Stimulated activated CD4-positive, alpha-beta T cell treated with anti-CD3 and anti-CD28 coated beads, TNF-alpha, amount 100 ng/mL, for 1 hour (primary cell): ENCODE data around the gene OR10A5.
"Not testable (repeated sequence)": the region's sequence is repeated elsewhere in the genome, so short reads cannot be mapped to it uniquely, and the experiment has no call there.

ENCODE experiments used
- DNase-seq, 3 donors: peaks; one replicate each; pipeline ENCODE4 v3.0.0-alpha.2; 2020; ENCODE audit warnings: low read depth in 3 of 3, low spot score in 1 of 3

OR10A5 gene

DNA sequence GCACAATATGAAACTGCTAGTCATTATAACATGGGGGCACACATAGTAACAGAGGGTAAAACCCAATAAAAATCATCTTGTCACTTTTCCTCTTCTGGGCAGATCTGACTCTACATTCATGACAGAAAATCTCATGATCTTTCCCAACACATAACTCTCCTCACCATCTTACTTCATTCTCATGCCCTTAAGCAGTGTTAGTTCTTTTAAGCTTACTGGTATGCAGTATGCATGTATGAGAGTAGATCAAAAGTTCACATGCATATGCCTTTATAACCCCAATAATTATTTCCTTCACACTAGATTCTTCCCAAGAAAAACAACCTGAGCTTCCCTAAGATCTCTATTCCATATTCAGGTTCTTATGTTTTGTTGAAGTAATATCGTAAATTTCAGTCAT is 25.8 kb downstream of the OR10A5 start:
- DNase-seq, result no peak

GRCh38 chr11:6875761-6876160 is 30.3 kb downstream of the OR10A5 start:
- no peak for DNase-seq

- no peak for DNase-seq
Measured at GRCh38 chr11:6876325-6876724, 30.8 kb downstream of the OR10A5 start, which contains the start of gene OR10A4. OR10A4 (plus strand) TSS chr11:6876625; CDS start chr11:6876648, 23 bp downstream.

- no peak for DNase-seq
Measured at GRCh38 chr11:6876914-6877313, 31.4 kb downstream of the OR10A5 start.

- no peak for DNase-seq
Measured at GRCh38 chr11:6882751-6883150, 37.3 kb downstream of the OR10A5 start.

DNA sequence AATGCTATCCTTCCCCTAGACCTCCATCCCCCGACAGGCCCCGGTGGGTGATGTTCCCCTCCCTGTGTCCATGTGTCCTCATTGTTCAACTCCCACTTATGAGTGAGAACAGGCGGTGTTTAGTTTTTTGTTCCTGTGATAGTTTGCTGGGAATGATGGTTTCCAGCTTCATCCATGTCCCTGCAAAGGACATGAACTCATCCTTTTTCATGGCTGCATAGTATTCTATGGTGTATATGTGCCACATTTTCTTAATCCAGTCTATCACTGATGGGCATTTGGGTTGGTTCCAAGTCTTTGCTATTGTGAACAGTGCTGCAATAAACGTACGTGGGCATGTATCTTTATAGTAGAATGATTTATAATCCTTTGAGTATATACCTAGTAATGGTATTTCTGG is 42.2 kb downstream of the OR10A5 start:
- DNase-seq, result not testable (repeated sequence)

DNA sequence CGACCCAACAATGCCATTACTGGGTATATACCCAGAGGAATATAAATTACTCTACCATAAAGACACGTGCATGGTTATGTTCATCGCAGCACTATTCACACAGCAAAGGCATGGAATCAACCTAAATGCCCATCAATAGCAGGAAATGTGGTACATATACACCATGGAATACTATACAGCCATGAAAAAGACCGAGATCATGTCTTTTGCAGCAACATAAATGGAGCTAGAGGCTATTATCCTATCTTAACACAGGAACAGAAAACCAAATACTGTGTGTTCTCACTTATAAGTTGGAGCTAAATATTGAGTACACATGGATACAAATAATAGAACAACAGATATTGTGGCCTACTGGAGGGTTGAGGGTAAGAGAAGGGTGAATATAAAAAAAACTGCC is 43.3 kb downstream of the OR10A5 start:
- DNase-seq, result no peak

DNA sequence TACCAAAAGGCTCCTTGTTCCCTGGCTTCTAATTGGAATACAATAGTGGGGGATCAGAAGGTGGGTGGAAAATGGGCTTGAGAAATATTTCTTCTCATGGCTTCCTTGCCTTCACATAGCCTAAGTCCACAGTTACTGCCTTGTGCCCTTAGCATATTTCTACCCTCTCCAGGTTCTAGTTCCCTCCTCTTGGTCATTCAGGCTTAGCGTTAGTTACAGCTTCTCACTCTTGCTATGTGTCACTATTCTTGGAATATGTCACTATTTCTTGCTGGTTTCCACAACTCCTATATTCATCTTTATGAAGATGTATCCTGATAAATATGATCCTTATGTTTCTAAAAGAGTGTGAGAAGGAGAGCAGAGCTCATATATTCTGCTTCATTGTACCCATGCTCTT is 44.4 kb downstream of the OR10A5 start:
- DNase-seq, result no peak

- DNase-seq, result no peak
Measured at GRCh38 chr11:6892400-6892799, 46.9 kb downstream of the OR10A5 start, which contains the start of gene OR2D2. OR2D2 (minus strand) TSS chr11:6892500; CDS start chr11:6892500, 0 bp downstream.

- no peak for DNase-seq
Measured at GRCh38 chr11:6894097-6894496, 48.6 kb downstream of the OR10A5 start.

GRCh38 chr11:6895010-6895409 is 49.5 kb downstream of the OR10A5 start:
- no peak for DNase-seq
